Skeletal muscle tissue (tissue), 4 donors: ENCODE data around the gene VPS37C. TPM values are rescaled to one million over a fixed set of nuclear protein-coding genes. Genes with fewer than 3 reads are reported as not detected.

ENCODE experiments used
- H3K27ac ChIP-seq: one replicate; pipeline ENCODE4 v1.7.0; 2013; ENCODE audit warnings: mild to moderate bottlenecking, low read depth, low read length, inconsistent platforms
- H3K27me3 ChIP-seq, 3 donors: one replicate each; pipeline ENCODE4 v1.7.0; 2013; ENCODE audit warnings: low read length in 3 of 3; ENCODE audit not compliant: control insufficient read depth in 3 of 3, insufficient read depth in 3 of 3
- H3K36me3 ChIP-seq, 3 donors: one replicate each; pipeline ENCODE4 v1.7.0; 2013; ENCODE audit warnings: low read length in 3 of 3; ENCODE audit not compliant: control insufficient read depth in 3 of 3, insufficient read depth in 3 of 3
- H3K4me1 ChIP-seq, 3 donors: one replicate each; pipeline ENCODE4 v1.7.0; 2013; ENCODE audit warnings: low read length in 3 of 3, mild to moderate bottlenecking in 3 of 3; ENCODE audit not compliant: control insufficient read depth in 3 of 3, insufficient read depth in 3 of 3
- H3K4me3 ChIP-seq, 3 donors: one replicate each; pipeline ENCODE4 v1.7.0; 2013; ENCODE audit warnings: low read length in 3 of 3
- H3K9ac ChIP-seq, 3 donors: one replicate each; pipeline ENCODE4 v1.7.0; 2013; ENCODE audit warnings: low read length in 3 of 3, mild to moderate bottlenecking in 3 of 3, moderate library complexity in 2 of 3, low read depth in 1 of 3
- H3K9me3 ChIP-seq, 3 donors: one replicate each; pipeline ENCODE4 v1.7.0; 2013; ENCODE audit warnings: low read length in 3 of 3; ENCODE audit not compliant: control insufficient read depth in 3 of 3
- total RNA-seq: library from RNA; depleted of rRNA; stranded (reverse); fragments of >200 nt; gene quantifications from one replicate; pipeline ENCODE4 v1.2.3, GENCODE V29; 2014
- donor health status: Osteomylitis.

Gene VPS37C
- total RNA-seq, 1 donor from 2014 or later: 5.7 TPM

DNA sequence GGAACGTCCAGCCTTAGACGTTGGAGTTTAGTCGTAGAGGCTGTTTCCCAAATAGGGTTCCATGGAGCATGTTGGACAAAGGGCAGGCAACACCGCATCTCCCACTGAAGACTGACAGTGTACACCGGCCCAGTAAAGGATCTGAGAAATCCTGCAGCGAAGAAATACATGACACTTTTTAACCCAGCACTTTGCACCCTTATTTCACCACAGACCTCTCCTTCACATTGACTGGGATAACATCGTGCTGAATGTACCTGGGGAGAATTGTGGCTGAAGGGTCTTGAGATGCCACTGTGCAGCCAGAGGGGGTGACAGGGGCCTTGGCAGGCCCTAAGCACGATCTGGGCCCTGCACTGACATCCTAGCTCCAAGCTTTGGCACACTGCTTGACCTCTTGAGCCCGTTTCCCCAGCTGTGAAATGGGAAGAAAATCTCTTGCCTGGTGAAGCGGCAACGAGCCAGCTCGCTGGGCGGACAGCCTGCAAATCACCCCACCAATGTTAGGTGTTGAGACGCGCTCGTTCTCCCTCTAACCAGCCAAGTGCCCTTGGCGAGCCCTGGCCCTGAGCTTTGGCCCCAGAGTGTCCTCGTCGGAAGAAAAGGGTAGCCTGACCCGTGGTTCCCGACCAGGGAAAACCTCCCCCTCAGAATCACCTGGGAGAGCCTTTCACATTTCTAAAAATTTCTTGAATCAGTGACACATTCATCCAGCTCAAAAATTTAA lies 45.6 kb downstream of the VPS37C start:
- Histone ChIP-seq H3K9me3 (no peaks in the 10 kb centered on the region), H3K36me3 (no peaks in the 10 kb centered on the region), H3K27ac (no peak overlapping the region), H3K4me1 (no peaks in the 10 kb centered on the region), H3K4me3 (no peak overlapping the region), H3K27me3 (peaks cover 3 to 18% (median 9%) of the 10 kb centered on the region in 3 donors), H3K9ac (no peak overlapping the region)

DNA sequence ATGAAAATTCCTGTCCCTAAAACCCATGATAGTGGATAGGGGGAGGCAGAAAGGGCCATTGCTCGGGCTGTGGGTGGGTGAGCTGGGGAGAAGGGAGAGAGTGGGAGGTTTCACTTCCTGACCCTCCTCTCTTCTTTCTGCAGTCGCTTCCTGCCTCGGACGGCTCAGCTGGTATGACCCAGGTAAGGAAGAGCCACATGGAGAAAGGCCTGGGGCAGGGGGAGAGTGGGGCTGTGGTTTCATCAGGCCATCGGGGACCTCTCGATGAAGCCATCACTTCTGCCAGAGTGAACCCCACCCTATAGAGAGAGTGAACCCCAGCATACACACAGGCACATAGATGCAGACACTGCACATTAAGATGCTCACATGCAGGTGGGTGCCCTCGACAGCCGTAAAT lies 46.3 kb downstream of the VPS37C start:
- no peaks in the 10 kb centered on the region for H3K4me1 ChIP-seq
- H3K36me3 ChIP-seq: no peaks in the 10 kb centered on the region
- no peak overlapping the region for H3K9ac ChIP-seq
- peaks cover 3 to 18% (median 9%) of the 10 kb centered on the region in 3 donors for H3K27me3 ChIP-seq
- no peak overlapping the region for H3K27ac ChIP-seq
- H3K9me3 ChIP-seq: no peaks in the 10 kb centered on the region
- H3K4me3 ChIP-seq: no peak overlapping the region

DNA sequence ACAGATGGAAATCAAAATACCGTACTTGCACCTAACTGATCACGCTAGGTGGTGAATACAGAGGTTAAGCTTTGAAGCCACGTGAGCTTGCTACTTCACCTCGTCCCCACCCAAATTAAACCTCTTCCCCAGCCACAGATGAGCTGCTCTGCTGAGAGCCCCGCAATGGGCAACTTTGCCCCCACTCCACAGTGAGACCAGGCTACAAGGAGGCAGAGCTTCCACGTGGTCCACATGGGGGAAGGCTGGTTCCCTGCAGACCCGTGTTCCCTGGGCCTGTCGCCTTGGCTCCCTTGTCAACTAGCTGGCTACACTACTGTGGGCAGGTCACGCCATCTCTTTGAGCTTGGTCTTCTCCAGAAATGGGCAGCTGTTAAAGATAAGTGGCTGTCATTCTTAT lies 48.0 kb downstream of the VPS37C start:
- peaks cover 0 to 5% (median 5%) of the 10 kb centered on the region in 3 donors for H3K27me3 ChIP-seq
- H3K9me3 ChIP-seq: no peaks in the 10 kb centered on the region
- no peaks in the 10 kb centered on the region for H3K4me1 ChIP-seq
- no peak overlapping the region for H3K27ac ChIP-seq
- H3K4me3 ChIP-seq: no peak overlapping the region
- H3K36me3 ChIP-seq: no peaks in the 10 kb centered on the region
- no peak overlapping the region for H3K9ac ChIP-seq

GRCh38 chr11:61112575-61112974 lies 48.7 kb downstream of the VPS37C start:
- no peaks in the 10 kb centered on the region for H3K4me1 ChIP-seq
- H3K27ac ChIP-seq: no peak overlapping the region
- H3K27me3 ChIP-seq: no peaks in the 10 kb centered on the region
- H3K4me3 ChIP-seq: no peak overlapping the region
- H3K9me3 ChIP-seq: no peaks in the 10 kb centered on the region
- no peaks in the 10 kb centered on the region for H3K36me3 ChIP-seq
- no peak overlapping the region for H3K9ac ChIP-seq

GRCh38 chr11:61111786-61112517 lies 49.3 kb downstream of the VPS37C start:
- Histone ChIP-seq H3K27ac (no peak overlapping the region), H3K27me3 (no peaks in the 10 kb centered on the region), H3K9me3 (no peaks in the 10 kb centered on the region), H3K4me3 (no peak overlapping the region), H3K36me3 (no peaks in the 10 kb centered on the region), H3K4me1 (no peaks in the 10 kb centered on the region), H3K9ac (no peak overlapping the region)

DNA sequence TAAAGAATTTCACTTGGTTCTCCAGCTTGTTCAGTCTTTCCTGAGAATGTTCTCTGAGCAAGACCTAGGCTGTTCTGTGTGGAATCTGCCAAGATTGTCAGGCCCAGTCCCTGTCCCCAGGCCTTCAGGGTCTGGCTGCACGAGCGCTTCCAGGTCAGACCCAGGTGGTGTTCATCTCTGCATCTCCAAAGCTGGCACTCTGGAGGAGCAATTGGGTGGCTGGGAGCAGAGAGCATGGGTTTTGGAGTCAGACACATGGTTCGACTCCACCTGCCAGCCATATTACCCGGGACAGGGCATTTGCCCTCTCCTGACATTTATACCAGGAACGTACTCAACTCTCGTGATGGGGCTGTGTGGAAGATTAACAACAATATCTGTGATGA lies 50.2 kb downstream of the VPS37C start:
- Histone ChIP-seq H3K4me3 (no peak overlapping the region), H3K27me3 (no peaks in the 10 kb centered on the region), H3K4me1 (no peaks in the 10 kb centered on the region), H3K9me3 (no peaks in the 10 kb centered on the region), H3K9ac (no peak overlapping the region), H3K36me3 (no peaks in the 10 kb centered on the region), H3K27ac (no peak overlapping the region)

DNA sequence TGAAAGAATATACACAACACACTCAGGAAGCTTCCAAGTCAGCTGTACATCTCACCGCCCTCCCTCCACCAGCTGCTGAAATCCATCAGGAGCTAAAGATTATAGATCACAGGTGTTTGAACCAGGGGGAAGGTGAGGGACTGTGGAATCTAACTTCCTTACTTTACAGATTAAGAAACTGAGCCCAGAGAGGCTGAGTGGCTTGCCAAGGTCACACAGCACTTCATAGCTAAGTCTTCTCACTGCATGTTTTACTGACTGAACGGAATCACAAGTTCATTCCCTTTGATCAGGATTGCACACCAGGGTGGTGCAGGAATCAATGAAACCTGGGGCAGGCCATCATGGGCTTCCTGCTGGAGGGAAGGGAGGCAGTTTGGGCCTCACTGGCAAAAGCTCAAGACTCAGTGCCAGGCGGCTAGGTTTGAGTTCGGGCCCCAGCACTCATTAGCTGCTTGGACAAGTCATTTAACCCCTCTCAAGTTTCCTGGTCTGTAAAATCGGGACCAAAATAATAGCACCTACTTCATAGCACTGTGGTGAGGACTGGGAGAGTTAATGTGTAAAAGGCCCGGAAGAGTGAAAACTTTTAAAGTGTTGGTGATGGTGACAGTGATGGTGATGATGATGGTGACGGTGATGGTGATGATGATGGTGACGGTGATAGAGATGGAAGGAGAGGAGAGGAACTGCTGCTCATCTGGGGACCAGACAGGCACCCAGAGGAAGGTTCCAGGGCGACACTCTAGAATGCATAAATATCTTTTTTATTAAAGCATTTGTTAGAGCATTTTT lies 50.8 kb downstream of the VPS37C start:
- H3K27me3 ChIP-seq: no peaks in the 10 kb centered on the region
- H3K4me1 ChIP-seq: no peaks in the 10 kb centered on the region
- H3K4me3 ChIP-seq: no peak overlapping the region
- H3K9me3 ChIP-seq: no peaks in the 10 kb centered on the region
- no peaks in the 10 kb centered on the region for H3K36me3 ChIP-seq
- no peak overlapping the region for H3K27ac ChIP-seq
- H3K9ac ChIP-seq: no peak overlapping the region

- Histone ChIP-seq H3K4me1 (no peaks in the 10 kb centered on the region), H3K27ac (no peak overlapping the region), H3K4me3 (no peak overlapping the region), H3K27me3 (no peaks in the 10 kb centered on the region), H3K9me3 (no peaks in the 10 kb centered on the region), H3K9ac (no peak overlapping the region), H3K36me3 (no peaks in the 10 kb centered on the region)
These were observed 51.6 kb downstream of the VPS37C start for GRCh38 chr11:61109671-61110070.

DNA sequence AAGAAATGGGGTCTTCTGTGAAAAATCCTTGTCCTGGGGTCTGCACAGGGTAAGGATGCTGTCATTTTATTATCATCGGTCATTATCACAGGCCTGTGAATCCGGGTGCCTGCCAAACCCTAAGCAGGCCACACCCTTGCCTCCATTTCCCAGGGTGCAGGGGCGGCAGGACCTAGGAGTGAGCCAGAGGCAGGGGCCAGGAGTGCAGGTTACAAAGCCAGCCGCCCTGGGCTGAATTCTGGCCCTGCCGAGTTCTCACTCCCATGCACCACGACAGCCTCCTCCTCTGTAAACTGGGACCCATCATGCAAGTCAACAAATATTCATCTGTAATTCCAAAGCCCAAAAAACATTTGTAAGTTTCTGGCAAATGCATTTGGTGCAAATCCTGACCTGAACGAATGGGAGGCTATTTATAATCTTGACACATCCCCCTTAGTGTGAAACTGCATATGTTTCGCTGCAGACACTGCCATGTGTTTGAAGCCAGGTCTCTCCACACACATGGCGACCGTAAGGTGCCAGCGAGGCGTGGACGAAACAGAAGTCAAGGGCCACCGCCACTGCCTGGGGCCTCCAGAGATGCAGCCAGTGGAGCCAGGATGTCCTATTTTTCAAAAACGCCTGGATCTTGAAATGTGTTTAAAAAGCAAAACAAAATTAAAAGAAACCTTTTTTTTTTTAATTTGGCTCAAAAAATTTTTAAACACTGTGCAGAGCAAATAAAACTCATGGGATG lies 52.2 kb downstream of the VPS37C start:
- H3K4me3 ChIP-seq: no peak overlapping the region
- no peaks in the 10 kb centered on the region for H3K36me3 ChIP-seq
- no peaks in the 10 kb centered on the region for H3K4me1 ChIP-seq

More for the DNA sequence above, 52.2 kb downstream of the VPS37C start:
- no peak overlapping the region for H3K27ac ChIP-seq
- no peaks in the 10 kb centered on the region for H3K27me3 ChIP-seq
- no peaks in the 10 kb centered on the region for H3K9me3 ChIP-seq
- H3K9ac ChIP-seq: no peak overlapping the region
